ENCODE results near the gene KIF3C.
"Not testable (repeated sequence)": the region's sequence is repeated elsewhere in the genome, so short reads cannot be mapped to it uniquely, and the experiment has no call there.

KIF3C gene

GRCh38 chr2:25998816-25999383 lies 16.6 kb upstream of the KIF3C start:
- DNase-seq, result not testable (repeated sequence)

GRCh38 chr2:25996844-25997243 lies 14.5 kb upstream of the KIF3C start:
- DNase-seq, result no peak

GRCh38 chr2:25994509-25994908 lies 12.2 kb upstream of the KIF3C start:
- DNase-seq, result no peak

- DNase-seq, result no peak
Observed at GRCh38 chr2:25993049-25993448, 10.8 kb upstream of the KIF3C start.

- DNase-seq, result no peak
Observed at GRCh38 chr2:25992556-25992955, 10.3 kb upstream of the KIF3C start.

- no peak for DNase-seq
Observed at GRCh38 chr2:25991965-25992364, 9.7 kb upstream of the KIF3C start.

GRCh38 chr2:25989154-25989553 lies 6.9 kb upstream of the KIF3C start:
- DNase-seq, result no peak

- DNase-seq, result no peak
Observed at GRCh38 chr2:25988134-25988533, 5.8 kb upstream of the KIF3C start.

- no peak for DNase-seq
Observed at GRCh38 chr2:25983735-25984134, 1.4 kb upstream of the KIF3C start.

- no peak for DNase-seq
Observed at GRCh38 chr2:25982968-25983280, 627 bp upstream of the KIF3C start.

- no peak for DNase-seq
Observed at GRCh38 chr2:25981596-25982272, 563 bp downstream of the KIF3C start.

GRCh38 chr2:25980951-25981350 lies 1.3 kb downstream of the KIF3C start:
- DNase-seq, result no peak

GRCh38 chr2:25980076-25980887 lies 2.0 kb downstream of the KIF3C start:
- no peak for DNase-seq

- no peak for DNase-seq
Observed at GRCh38 chr2:25979001-25979400, 3.3 kb downstream of the KIF3C start.

GRCh38 chr2:25977768-25978167 lies 4.5 kb downstream of the KIF3C start:
- DNase-seq, result no peak

GRCh38 chr2:25976983-25977741 lies 5.1 kb downstream of the KIF3C start:
- DNase-seq, result no peak

- DNase-seq, result no peak
Observed at GRCh38 chr2:25972049-25972823, 10.1 kb downstream of the KIF3C start.

- DNase-seq, result no peak
Observed at GRCh38 chr2:25971596-25971995, 10.7 kb downstream of the KIF3C start.

GRCh38 chr2:25966531-25967270 lies 15.6 kb downstream of the KIF3C start:
- no peak for DNase-seq

GRCh38 chr2:25964891-25965290 lies 17.4 kb downstream of the KIF3C start:
- DNase-seq, result no peak

GRCh38 chr2:25960920-25961319 lies 21.4 kb downstream of the KIF3C start:
- no peak for DNase-seq

GRCh38 chr2:25960396-25960795 lies 21.9 kb downstream of the KIF3C start:
- no peak for DNase-seq

All from SIG-M5 (cell line).